GM12878 (cell line): ENCODE results near the gene DXO. TPM values are rescaled to one million over a fixed set of nuclear protein-coding genes. Genes with fewer than 3 reads are reported as not detected.
A peak's percentile ranks its signal among the peaks of the same experiment; 100 is the strongest.

Experiments used
- EP300 ChIP-seq, 2 experiments: fragments of 150-350 bp in 1 of 2; IDR thresholded peaks; 2 replicates each; pipeline ENCODE4 v1.6.1; 2011 to 2012; ENCODE audit warnings: low read depth in 2 of 2, low read length in 2 of 2, borderline replicate concordance in 1 of 2, improper control_type of control experiment in 1 of 2, inconsistent platforms in 1 of 2; ENCODE audit not compliant: control insufficient read depth in 1 of 2
- SMARCA5 ChIP-seq: fragments of 450-650 bp; IDR thresholded peaks from 2 replicates; pipeline ENCODE4 v1.6.1; 2017; ENCODE audit warnings: mild to moderate bottlenecking
- TCF12 ChIP-seq: IDR thresholded peaks from 2 replicates; pipeline ENCODE4 v1.6.1; 2011; ENCODE audit warnings: low read depth, mild to moderate bottlenecking, low read length
- polyA plus RNA-seq, 11 experiments: library from polyadenylated mRNA; depleted of rRNA in 4 of 11; unstranded in 6 of 11; stranded (reverse) in 5 of 11; fragments of >200 nt; fragmentation: Nextera tagmentation in 4 of 11; fragmentation: Illumina TruSeq in 1 of 11; extraction: Ambion mirVana in 4 of 11; extraction: Trizol in 1 of 11; gene quantifications; 1 replicate in 1 of 11; 2 replicates in 10 of 11; pipeline versions ENCODE4 v1.2.1 to v1.2.3, GENCODE V29; 2011 to 2016; ENCODE audit warnings: inconsistent platforms in 2 of 11, missing spikeins in 2 of 11, low read depth in 1 of 11
- total RNA-seq, 4 experiments: library from RNA; depleted of rRNA in 3 of 4; stranded (reverse); fragments of >200 nt in 3 of 4; fragmentation: Illumina TruSeq in 1 of 4; extraction: Trizol in 1 of 4; gene quantifications; 2 replicates each; pipeline versions ENCODE4 v1.2.1 to v1.2.3, GENCODE V29; 2013 to 2021
- TF ChIP-seq, protein P1 (sequence below): fragments of 450-650 bp; IDR thresholded peaks from 2 replicates; pipeline ENCODE4 v1.6.1; 2017; ENCODE audit warnings: mild to moderate bottlenecking, moderate library complexity
- TF ChIP-seq, protein P2 (sequence below): fragments of 450-650 bp; IDR thresholded peaks from 2 replicates; pipeline ENCODE4 v1.6.1; 2016; ENCODE audit warnings: mild to moderate bottlenecking, moderate library complexity, borderline replicate concordance

DXO gene
- total and polyA plus RNA-seq, 10 of the 15 experiments (the other 5 are each of a cell fraction or from before 2014, with no cell fraction given): 4.5 to 21.4 (median 16.3) TPM

DNA sequence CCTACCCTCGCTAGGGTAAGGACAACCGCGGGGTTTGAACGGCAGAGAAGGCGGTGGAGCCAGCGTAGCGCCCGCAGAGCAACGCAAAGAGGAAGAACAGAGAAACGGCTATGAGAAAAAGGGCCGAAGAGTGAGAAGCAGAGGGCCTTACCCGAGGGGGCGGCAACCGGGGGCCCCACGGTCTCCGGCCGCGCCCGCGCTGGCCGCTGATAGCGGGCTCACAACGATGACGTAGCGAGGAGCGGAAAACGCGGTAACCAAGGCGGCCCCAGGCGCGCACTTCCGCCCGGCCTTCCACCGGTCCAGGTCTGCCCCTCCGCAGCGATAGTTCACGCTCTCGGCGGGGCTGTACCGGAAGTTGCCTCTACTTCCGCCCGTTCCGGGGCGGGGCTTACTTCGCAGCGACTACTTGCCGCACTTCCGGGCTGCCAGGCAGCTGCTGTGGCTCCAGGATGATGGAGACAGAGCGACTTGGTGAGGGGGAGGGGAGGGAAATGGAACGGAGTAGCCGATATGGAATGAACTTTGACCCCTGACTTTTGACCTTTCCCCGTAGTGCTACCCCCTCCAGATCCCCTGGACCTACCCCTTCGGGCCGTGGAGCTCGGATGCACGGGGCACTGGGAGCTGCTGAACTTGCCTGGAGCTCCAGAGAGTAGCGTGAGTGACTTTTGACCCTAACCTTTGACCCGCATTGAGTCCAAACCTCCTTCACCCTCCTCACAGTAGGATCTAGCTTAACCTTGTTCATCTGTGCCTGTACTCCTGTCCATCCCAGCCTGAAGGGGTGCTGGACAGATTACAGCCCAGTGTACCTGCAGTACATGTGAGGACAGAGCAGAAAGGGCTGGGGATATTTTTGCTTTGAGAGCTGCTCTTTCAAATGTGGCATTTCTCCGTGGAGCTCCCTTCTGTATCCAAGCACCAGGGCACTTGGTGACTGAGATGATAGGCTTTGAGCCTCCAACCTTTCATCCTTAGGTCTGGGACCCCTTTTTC is 12.9 kb downstream of the DXO start, which contains the start of the genes NELFE and SKIC2 (continued):
- TF ChIP-seq, protein P1, sequence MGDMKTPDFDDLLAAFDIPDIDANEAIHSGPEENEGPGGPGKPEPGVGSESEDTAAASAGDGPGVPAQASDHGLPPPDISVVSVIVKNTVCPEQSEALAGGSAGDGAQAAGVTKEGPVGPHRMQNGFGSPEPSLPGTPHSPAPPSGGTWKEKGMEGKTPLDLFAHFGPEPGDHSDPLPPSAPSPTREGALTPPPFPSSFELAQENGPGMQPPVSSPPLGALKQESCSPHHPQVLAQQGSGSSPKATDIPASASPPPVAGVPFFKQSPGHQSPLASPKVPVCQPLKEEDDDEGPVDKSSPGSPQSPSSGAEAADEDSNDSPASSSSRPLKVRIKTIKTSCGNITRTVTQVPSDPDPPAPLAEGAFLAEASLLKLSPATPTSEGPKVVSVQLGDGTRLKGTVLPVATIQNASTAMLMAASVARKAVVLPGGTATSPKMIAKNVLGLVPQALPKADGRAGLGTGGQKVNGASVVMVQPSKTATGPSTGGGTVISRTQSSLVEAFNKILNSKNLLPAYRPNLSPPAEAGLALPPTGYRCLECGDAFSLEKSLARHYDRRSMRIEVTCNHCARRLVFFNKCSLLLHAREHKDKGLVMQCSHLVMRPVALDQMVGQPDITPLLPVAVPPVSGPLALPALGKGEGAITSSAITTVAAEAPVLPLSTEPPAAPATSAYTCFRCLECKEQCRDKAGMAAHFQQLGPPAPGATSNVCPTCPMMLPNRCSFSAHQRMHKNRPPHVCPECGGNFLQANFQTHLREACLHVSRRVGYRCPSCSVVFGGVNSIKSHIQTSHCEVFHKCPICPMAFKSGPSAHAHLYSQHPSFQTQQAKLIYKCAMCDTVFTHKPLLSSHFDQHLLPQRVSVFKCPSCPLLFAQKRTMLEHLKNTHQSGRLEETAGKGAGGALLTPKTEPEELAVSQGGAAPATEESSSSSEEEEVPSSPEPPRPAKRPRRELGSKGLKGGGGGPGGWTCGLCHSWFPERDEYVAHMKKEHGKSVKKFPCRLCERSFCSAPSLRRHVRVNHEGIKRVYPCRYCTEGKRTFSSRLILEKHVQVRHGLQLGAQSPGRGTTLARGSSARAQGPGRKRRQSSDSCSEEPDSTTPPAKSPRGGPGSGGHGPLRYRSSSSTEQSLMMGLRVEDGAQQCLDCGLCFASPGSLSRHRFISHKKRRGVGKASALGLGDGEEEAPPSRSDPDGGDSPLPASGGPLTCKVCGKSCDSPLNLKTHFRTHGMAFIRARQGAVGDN: peak; percentile 75; the same call in 1 of the 2 replicates
- TF ChIP-seq TCF12: peak; percentile 90; the same call in 1 of the 2 replicates
- peak in 1 of 2 experiments; percentile 42; a peak in 1 of 4 replicates for TF ChIP-seq EP300 (IDR thresholded peaks at IDR 0.05; ENCODE audit: borderline replicate concordance in 1 of 2, control insufficient read depth in 1 of 2, low read depth in 2 of 2, low read length in 2 of 2)
- no peak; the same call in 1 of the 2 replicates for TF ChIP-seq SMARCA5
- TF ChIP-seq, protein P2, sequence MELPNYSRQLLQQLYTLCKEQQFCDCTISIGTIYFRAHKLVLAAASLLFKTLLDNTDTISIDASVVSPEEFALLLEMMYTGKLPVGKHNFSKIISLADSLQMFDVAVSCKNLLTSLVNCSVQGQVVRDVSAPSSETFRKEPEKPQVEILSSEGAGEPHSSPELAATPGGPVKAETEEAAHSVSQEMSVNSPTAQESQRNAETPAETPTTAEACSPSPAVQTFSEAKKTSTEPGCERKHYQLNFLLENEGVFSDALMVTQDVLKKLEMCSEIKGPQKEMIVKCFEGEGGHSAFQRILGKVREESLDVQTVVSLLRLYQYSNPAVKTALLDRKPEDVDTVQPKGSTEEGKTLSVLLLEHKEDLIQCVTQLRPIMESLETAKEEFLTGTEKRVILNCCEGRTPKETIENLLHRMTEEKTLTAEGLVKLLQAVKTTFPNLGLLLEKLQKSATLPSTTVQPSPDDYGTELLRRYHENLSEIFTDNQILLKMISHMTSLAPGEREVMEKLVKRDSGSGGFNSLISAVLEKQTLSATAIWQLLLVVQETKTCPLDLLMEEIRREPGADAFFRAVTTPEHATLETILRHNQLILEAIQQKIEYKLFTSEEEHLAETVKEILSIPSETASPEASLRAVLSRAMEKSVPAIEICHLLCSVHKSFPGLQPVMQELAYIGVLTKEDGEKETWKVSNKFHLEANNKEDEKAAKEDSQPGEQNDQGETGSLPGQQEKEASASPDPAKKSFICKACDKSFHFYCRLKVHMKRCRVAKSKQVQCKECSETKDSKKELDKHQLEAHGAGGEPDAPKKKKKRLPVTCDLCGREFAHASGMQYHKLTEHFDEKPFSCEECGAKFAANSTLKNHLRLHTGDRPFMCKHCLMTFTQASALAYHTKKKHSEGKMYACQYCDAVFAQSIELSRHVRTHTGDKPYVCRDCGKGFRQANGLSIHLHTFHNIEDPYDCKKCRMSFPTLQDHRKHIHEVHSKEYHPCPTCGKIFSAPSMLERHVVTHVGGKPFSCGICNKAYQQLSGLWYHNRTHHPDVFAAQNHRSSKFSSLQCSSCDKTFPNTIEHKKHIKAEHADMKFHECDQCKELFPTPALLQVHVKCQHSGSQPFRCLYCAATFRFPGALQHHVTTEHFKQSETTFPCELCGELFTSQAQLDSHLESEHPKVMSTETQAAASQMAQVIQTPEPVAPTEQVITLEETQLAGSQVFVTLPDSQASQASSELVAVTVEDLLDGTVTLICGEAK: peak; percentile 97
- TF ChIP-seq, all 136 proteins: peak for 65
